Muscle layer of colon (tissue), 2 donors: Measurements from ENCODE around the gene CCDC34.

Experiments used
- H3K27ac ChIP-seq: one replicate; pipeline ENCODE4 v1.7.0; 2013; ENCODE audit warnings: low read depth, mild to moderate bottlenecking, low read length, moderate library complexity
- H3K27me3 ChIP-seq, 2 donors: one replicate each; pipeline ENCODE4 v1.7.0; 2013; ENCODE audit warnings: low read length in 2 of 2, mild to moderate bottlenecking in 2 of 2; ENCODE audit not compliant: insufficient read depth in 2 of 2, control insufficient read depth in 1 of 2
- H3K36me3 ChIP-seq: one replicate; pipeline ENCODE4 v1.7.0; 2013; ENCODE audit warnings: mild to moderate bottlenecking, low read length; ENCODE audit not compliant: insufficient read depth
- H3K4me1 ChIP-seq: one replicate; pipeline ENCODE4 v1.7.0; 2013; ENCODE audit warnings: mild to moderate bottlenecking, low read length; ENCODE audit not compliant: insufficient read depth
- H3K4me3 ChIP-seq, 2 donors: one replicate each; pipeline ENCODE4 v1.7.0; 2013; ENCODE audit warnings: low read length in 2 of 2, low read depth in 1 of 2, mild to moderate bottlenecking in 1 of 2, moderate library complexity in 1 of 2
- H3K9ac ChIP-seq: one replicate; pipeline ENCODE4 v1.7.0; 2013; ENCODE audit warnings: low read length
- H3K9me3 ChIP-seq: one replicate; pipeline ENCODE4 v1.7.0; 2013; ENCODE audit warnings: mild to moderate bottlenecking, low read length
- donor health status: abdominal sarcoma.
- donor health status: Adenocarcinoma of cecum.

CCDC34 gene

DNA sequence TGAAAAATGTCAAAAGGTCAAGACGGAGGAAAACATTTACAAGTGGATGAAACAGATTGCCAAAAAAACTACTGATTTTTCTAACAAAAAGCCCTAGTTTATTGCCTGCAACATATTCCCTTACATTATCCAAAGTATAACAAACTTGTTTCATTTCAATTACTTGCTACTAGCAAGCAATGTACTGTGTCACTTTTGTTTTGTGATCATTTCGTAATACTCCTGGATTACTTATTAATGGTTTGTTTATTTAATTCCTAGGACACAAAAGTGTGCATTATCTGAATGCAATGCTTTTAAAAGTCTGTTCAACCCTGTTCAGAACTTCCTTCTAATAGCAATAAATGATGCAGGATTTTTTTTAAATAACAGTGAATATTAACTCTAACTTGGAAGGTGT, 50.9 kb downstream of the CCDC34 start:
- Histone ChIP-seq H3K9me3 (no peaks in the 10 kb centered on the region), H3K9ac (no peak overlapping the region), H3K27ac (no peak overlapping the region), H3K4me3 (no peak overlapping the region), H3K36me3 (no peaks in the 10 kb centered on the region), H3K27me3 (no peaks in the 10 kb centered on the region), H3K4me1 (no peaks in the 10 kb centered on the region)

DNA sequence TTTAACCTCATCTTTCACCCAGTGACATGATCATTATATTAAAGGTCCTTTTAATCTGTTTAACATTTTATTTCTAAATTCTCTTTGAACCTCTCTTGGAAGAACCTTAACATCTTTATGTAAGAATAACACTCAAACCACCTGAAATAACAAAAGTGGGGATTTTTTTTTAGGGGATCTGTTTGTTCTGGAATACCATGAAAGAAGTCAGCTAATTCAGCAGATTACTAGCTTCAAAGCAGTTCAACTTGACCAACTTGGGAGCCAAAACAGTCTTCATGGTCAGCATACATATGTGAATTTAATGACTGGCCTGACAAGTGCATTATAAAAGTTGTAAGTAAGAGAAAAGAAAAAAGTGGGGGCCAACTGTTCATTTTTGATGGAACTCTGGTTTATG, 52.3 kb downstream of the CCDC34 start:
- Histone ChIP-seq H3K4me3 (no peak overlapping the region), H3K9ac (no peak overlapping the region), H3K27ac (no peak overlapping the region), H3K4me1 (no peaks in the 10 kb centered on the region), H3K36me3 (no peaks in the 10 kb centered on the region), H3K9me3 (no peaks in the 10 kb centered on the region), H3K27me3 (no peaks in the 10 kb centered on the region)

DNA sequence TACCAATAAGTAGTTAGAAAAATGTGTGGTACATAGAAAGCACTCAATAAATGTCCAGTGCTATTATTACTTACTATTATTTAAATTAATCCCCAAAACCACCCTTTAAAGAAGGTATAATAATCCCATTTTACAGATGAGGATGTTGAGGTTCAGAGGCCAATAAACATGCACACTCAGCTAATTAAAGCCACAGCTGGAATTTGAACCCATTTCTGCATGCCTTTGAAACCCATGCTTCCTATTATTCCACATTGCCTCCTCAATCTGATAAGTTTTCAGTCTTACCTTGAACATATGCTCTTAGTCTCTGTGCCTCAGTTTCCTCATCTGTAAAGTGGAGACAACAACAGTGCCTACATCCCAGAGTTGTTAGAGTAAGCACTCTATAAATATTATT, 52.8 kb downstream of the CCDC34 start:
- no peak overlapping the region for H3K9ac ChIP-seq
- H3K4me1 ChIP-seq = no peaks in the 10 kb centered on the region
- H3K27ac ChIP-seq = no peak overlapping the region
- H3K27me3 ChIP-seq = no peaks in the 10 kb centered on the region
- no peaks in the 10 kb centered on the region for H3K36me3 ChIP-seq
- H3K9me3 ChIP-seq = no peaks in the 10 kb centered on the region
- H3K4me3 ChIP-seq = no peak overlapping the region

DNA sequence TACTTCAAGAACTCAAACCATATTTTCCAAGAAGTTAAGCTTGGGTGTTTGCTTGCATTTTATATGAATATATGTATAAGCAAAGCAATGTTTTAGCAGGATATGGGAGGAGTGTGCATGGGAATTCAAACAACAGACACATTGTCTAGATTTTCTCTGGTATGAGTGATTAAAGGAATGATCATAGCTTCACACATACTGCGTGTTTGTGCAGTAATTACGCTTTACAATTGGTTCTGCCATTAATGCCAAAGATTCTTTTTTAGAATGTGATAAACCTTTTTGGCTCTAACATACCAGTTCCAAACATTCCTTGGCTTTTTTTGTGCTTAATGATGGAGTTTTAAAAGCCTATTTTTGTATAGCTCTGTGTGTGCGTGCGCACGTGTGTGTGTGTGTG, 54.0 kb downstream of the CCDC34 start:
- Histone ChIP-seq H3K4me1 (no peaks in the 10 kb centered on the region), H3K9ac (no peak overlapping the region), H3K27me3 (no peaks in the 10 kb centered on the region), H3K27ac (no peak overlapping the region), H3K4me3 (no peak overlapping the region), H3K9me3 (no peaks in the 10 kb centered on the region), H3K36me3 (no peaks in the 10 kb centered on the region)

DNA sequence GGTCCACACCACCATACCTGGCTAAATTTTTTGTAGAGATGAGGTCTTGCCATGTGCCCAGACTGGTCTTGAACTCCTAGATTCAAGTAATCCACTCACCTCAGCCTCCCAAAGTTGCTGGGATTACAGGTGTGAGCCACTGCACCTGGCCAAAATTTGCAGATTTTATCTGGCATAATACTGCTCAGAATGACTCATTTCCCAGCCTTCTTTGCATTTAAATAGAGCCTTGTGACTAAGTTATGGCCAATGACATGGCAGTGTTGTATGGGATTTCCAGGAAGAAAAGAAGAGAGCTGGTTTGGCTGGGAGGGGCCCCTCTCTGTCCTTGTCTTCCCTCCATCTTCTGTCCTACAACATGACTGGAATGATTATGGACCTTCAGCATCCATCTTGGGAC, 55.8 kb downstream of the CCDC34 start:
- Histone ChIP-seq H3K4me3 (no peak overlapping the region), H3K36me3 (no peaks in the 10 kb centered on the region), H3K27ac (no peak overlapping the region), H3K9ac (no peak overlapping the region), H3K27me3 (no peaks in the 10 kb centered on the region), H3K4me1 (no peaks in the 10 kb centered on the region), H3K9me3 (no peaks in the 10 kb centered on the region)

DNA sequence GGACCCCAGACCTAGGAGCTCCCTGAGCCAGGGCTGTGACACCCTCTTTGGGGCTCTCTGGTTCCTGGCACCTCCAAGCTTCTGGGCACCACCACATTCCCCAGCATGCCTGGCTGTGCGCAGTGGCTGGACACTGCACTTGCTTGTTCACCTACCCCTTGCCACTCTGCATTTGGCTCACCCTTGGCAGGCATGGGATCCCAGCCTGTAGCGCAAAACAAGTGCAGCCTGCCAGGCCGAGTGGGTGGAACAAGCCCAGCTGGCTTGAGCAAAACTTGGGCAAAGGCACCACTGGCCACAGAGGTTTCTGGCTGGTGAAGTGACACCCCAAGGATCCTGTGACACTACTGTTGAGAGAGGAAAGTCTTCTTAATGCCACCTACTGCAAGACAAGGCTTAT, 57.3 kb downstream of the CCDC34 start:
- Histone ChIP-seq H3K9me3 (no peaks in the 10 kb centered on the region), H3K27ac (no peak overlapping the region), H3K4me1 (no peaks in the 10 kb centered on the region), H3K9ac (no peak overlapping the region), H3K4me3 (no peak overlapping the region), H3K27me3 (no peaks in the 10 kb centered on the region), H3K36me3 (no peaks in the 10 kb centered on the region)

DNA sequence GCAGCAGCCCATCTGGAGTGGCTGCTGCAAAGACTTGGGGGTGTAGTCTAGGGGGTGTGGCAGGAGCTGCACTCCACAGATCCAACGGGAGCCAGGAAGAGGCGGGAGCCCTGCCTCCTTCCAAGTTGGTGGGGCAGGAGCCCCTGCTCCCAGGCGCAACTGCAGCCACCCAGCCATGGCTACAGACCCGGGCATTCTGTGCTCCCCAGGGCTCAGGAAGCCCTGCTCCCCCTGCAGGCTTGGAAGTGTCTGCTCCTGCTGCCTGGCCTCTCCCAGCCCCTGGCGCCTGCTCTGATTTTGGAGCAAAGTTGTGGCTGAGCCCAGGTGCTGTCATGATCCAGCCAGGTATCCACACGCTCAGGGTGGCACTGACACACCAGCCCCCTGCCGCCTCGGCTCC, 58.5 kb downstream of the CCDC34 start:
- Histone ChIP-seq H3K27ac (no peak overlapping the region), H3K36me3 (no peaks in the 10 kb centered on the region), H3K9me3 (no peaks in the 10 kb centered on the region), H3K27me3 (no peaks in the 10 kb centered on the region), H3K4me3 (no peak overlapping the region), H3K9ac (no peak overlapping the region), H3K4me1 (no peaks in the 10 kb centered on the region)

DNA sequence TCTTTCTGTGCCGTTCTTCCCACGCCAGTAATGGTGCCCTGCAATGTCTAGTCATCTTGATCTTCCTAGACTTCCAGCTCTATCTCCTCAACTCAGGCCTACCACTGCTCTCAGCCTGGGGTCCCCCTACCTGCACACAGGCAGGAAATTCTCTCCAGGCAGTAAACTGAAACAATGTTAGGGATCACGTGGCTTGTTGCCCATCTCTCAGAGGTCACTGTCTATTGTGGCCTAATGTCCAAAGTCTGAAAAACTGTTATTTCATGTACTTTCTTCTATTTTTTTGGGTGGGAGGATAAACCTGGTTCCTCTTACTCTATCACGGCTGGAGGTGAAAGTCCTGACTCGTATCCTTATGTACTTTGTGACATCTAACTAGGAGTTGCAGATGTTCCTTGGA, 59.1 kb downstream of the CCDC34 start:
- Histone ChIP-seq H3K4me1 (no peaks in the 10 kb centered on the region), H3K9me3 (no peaks in the 10 kb centered on the region), H3K27me3 (no peaks in the 10 kb centered on the region), H3K36me3 (no peaks in the 10 kb centered on the region), H3K4me3 (no peak overlapping the region), H3K9ac (no peak overlapping the region), H3K27ac (no peak overlapping the region)

DNA sequence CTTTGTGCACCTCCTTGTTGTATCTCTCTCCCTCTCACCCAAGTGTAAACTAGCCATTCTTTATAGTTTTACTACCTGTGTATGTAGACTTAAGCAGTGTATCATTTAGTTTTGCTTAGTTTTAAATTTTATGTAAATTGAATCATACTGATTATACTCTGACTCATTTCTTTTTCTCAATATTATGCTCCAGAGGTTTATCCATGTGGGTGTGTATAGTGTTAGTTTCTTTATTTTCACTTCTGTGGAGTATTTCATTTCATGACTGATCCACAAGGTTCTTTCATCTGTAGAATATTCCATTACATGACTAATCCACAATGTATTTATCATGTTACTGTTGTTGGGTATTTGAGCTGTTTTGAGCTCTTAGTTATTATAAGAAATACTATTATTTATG, 62.0 kb downstream of the CCDC34 start:
- no peak overlapping the region for H3K27ac ChIP-seq
- peaks cover 2% of the 10 kb centered on the region for H3K4me1 ChIP-seq
- no peak overlapping the region for H3K4me3 ChIP-seq
- no peaks in the 10 kb centered on the region for H3K9me3 ChIP-seq
- H3K9ac ChIP-seq = no peak overlapping the region
- no peaks in the 10 kb centered on the region for H3K27me3 ChIP-seq
- H3K36me3 ChIP-seq = no peaks in the 10 kb centered on the region

DNA sequence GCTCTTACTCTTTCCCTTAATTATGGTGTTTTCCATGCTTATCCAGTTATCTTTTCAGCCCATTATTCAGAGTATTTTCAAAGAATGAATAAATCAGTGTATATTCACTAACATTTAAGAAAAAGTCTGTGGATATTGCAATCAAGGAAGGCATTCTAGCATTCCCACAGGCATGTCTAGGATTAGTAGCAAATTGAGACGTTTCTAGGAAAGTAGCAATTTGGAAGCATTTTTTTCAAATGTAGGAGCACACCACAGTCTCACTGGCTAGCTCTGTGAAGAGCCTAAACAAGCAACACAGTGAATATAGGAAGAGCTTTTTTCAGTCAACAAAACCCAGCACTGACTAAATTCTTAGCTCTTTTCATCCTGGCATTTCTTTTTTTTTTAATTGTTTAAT, 65.4 kb downstream of the CCDC34 start:
- peaks cover 4% of the 10 kb centered on the region for H3K4me1 ChIP-seq
- H3K27ac ChIP-seq = no peak overlapping the region
- no peaks in the 10 kb centered on the region for H3K27me3 ChIP-seq
- H3K4me3 ChIP-seq = no peak overlapping the region
- no peaks in the 10 kb centered on the region for H3K9me3 ChIP-seq
- no peak overlapping the region for H3K9ac ChIP-seq
- no peaks in the 10 kb centered on the region for H3K36me3 ChIP-seq

DNA sequence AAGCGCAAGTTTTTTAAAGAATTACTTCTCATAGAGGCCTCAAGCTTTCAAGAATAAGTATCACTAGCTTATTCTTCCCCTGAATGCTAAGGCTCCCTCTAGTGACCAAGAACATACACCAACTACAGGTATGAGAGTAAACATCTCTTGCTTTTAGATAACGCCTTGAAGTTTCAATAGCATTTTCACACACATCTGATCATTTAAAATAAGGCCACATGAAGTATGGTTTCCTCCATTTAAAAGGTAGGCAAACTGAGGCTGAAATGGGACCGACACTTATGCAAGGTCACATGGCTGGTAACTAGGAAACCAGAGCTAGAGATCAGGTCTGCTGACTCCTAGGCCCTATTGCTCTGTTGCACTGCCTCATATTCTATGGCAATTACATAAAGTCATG, 66.5 kb downstream of the CCDC34 start:
- no peaks in the 10 kb centered on the region for H3K9me3 ChIP-seq
- peaks cover 4% of the 10 kb centered on the region for H3K4me1 ChIP-seq
- H3K27me3 ChIP-seq = no peaks in the 10 kb centered on the region
- H3K27ac ChIP-seq = no peak overlapping the region
- no peak overlapping the region for H3K4me3 ChIP-seq
- H3K36me3 ChIP-seq = no peaks in the 10 kb centered on the region
- H3K9ac ChIP-seq = no peak overlapping the region

DNA sequence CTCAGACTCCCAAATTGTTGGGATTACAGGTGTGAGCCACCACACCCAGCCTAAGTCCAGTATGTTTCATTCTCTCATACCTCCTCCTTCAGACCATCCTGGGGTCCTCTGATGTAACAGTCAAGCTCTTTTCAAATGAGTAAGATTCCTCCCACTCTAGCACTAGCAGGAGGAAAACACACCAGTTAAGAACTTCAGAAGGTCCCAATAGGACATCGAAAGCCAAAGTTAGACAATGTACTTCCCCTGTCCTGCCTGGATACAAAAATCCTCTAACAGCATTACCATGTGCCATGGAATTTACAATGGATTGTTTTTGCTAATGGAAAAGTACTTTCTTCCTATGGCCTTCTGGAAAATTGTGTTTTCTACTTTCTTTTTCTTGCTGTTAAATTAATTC, 67.1 kb downstream of the CCDC34 start:
- H3K4me1 ChIP-seq = peaks cover 4% of the 10 kb centered on the region
- H3K36me3 ChIP-seq = no peaks in the 10 kb centered on the region
- no peaks in the 10 kb centered on the region for H3K9me3 ChIP-seq
- H3K9ac ChIP-seq = no peak overlapping the region
- H3K27me3 ChIP-seq = no peaks in the 10 kb centered on the region
- no peak overlapping the region for H3K4me3 ChIP-seq
- H3K27ac ChIP-seq = no peak overlapping the region
